T-helper 1 cell treated with Interleukin-12 subunit alpha and Interleukin-12 subunit beta and Interleukin-4 antibody, amounts not matched to agents 30 μg/mL and 1 μg/mL, for 36 hours (primary cell): ENCODE results near the gene TMEM30B.

Source experiments
- H3K27ac Mint-ChIP-seq: one replicate; pipeline ENCODE4 v1.8.0; 2021; ENCODE audit warnings: mild to moderate bottlenecking, mixed read lengths
- H3K27me3 Mint-ChIP-seq: one replicate; pipeline ENCODE4 v1.8.0; 2021; ENCODE audit warnings: low read depth, mixed read lengths
- H3K36me3 Mint-ChIP-seq: one replicate; pipeline ENCODE4 v1.8.0; 2021; ENCODE audit warnings: low read depth, mixed read lengths
- H3K4me1 Mint-ChIP-seq: one replicate; pipeline ENCODE4 v1.8.0; 2021; ENCODE audit warnings: low read depth, mixed read lengths
- H3K4me3 Mint-ChIP-seq: one replicate; pipeline ENCODE4 v1.8.0; 2021; ENCODE audit warnings: mild to moderate bottlenecking, moderate library complexity, mixed read lengths
- H3K9me3 Mint-ChIP-seq: one replicate; pipeline ENCODE4 v1.8.0; 2021; ENCODE audit warnings: mixed read lengths

TMEM30B gene

GRCh38 chr14:61287196-61287595, 6.1 kb upstream of the TMEM30B start:
- Mint-ChIP-seq H3K36me3 (no peaks in the 10 kb centered on the region), H3K4me1 (peaks cover 31% of the 10 kb centered on the region), H3K4me3 (no peak overlapping the region), H3K9me3 (no peaks in the 10 kb centered on the region), H3K27ac (no peak overlapping the region), H3K27me3 (peaks cover 11% of the 10 kb centered on the region)

GRCh38 chr14:61285364-61285763, 4.2 kb upstream of the TMEM30B start:
- Mint-ChIP-seq H3K36me3 (no peaks in the 10 kb centered on the region), H3K27me3 (peaks cover 11% of the 10 kb centered on the region)

GRCh38 chr14:61284001-61284400, 2.9 kb upstream of the TMEM30B start:
- no peaks in the 10 kb centered on the region for H3K36me3 Mint-ChIP-seq
- peaks cover 41% of the 10 kb centered on the region for H3K4me1 Mint-ChIP-seq
- H3K9me3 Mint-ChIP-seq, result no peaks in the 10 kb centered on the region
- H3K27ac Mint-ChIP-seq, result no peak overlapping the region
- H3K4me3 Mint-ChIP-seq, result no peak overlapping the region
- H3K27me3 Mint-ChIP-seq, result peaks cover 25% of the 10 kb centered on the region

More at GRCh38 chr14:61285364-61285763, 4.2 kb upstream of the TMEM30B start:
- no peak overlapping the region for H3K27ac Mint-ChIP-seq
- no peaks in the 10 kb centered on the region for H3K9me3 Mint-ChIP-seq
- peaks cover 34% of the 10 kb centered on the region for H3K4me1 Mint-ChIP-seq
- H3K4me3 Mint-ChIP-seq, result no peak overlapping the region

DNA sequence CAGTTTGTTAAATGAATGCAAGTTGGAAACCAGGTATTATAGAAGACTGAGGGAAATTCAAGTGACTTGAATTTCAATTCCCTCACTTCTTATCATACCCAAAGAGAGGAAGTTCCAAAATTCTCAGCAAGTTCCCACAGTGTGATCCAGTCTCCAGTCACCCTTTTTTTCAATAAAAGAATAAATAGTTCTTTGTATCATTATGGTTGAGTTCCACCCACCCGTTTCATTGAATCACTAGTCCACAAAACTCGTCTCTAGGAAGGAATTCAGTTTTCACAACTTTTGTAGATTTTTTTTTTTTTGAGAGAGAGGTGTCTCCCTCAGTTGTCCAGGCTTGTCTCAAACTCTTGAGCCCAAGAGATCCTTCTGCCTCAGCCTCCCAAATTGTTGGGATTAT, 1.6 kb upstream of the TMEM30B start:
- H3K4me1 Mint-ChIP-seq, result peaks cover 35% of the 10 kb centered on the region
- H3K36me3 Mint-ChIP-seq, result no peaks in the 10 kb centered on the region
- no peaks in the 10 kb centered on the region for H3K9me3 Mint-ChIP-seq
- no peak overlapping the region for H3K27ac Mint-ChIP-seq
- H3K4me3 Mint-ChIP-seq, result no peak overlapping the region
- peaks cover 29% of the 10 kb centered on the region for H3K27me3 Mint-ChIP-seq

DNA sequence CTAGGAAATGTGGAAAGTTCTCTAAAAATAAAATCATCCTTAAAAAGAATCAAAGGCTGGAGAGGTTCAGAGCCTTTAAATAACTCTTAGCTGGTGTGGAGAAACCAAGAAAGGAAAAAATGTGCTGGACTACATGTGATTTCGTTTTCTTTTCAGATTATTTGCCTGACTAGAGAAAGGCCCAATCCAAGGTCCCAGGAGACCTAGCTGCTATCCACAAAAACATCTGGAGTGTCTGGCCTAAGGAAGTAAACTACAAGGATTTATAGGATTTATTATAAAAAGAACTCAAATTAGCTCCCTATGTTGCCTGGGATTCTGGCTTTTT, 774 bp upstream of the TMEM30B start:
- H3K9me3 Mint-ChIP-seq, result no peaks in the 10 kb centered on the region
- H3K27ac Mint-ChIP-seq, result no peak overlapping the region
- no peaks in the 10 kb centered on the region for H3K36me3 Mint-ChIP-seq
- H3K4me3 Mint-ChIP-seq, result peak overlapping the region; percentile 79
- peaks cover 29% of the 10 kb centered on the region for H3K27me3 Mint-ChIP-seq
- H3K4me1 Mint-ChIP-seq, result peaks cover 30% of the 10 kb centered on the region

DNA sequence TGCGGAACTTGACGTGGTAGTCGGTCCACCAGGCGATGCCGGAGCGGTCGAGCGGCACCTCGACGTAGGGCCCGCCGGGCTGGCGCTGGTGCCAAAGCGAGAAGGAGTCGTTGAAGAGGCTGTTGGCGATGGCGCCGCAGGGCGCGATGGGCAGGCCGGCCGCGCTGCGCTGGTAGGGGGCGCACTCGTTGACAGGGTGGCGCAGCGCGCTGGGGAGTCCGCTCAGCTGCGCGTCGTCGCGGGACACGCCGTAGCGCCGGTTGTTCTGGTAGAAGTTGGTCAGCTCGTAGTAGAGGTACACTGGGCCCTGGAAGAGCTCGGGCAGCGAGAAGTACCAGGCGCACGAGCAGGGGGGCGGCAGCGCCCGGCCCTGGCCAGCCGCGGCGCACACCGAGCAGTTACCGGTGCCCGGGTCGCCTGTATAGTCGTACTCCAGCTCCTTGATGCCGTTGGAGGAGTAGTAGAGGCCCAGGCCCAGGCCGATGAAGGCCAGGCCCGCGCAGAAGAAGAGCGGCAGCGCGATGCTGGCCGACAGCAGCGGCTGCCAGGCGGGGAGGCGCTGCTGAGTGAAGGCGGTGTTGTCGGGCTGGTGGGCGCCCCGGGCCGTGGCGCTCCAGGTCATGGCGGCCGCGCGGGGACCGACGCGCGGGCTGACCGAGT, 482 bp downstream of the TMEM30B start:
- no peaks in the 10 kb centered on the region for H3K9me3 Mint-ChIP-seq
- peak overlapping the region; percentile 87 for H3K4me3 Mint-ChIP-seq
- no peaks in the 10 kb centered on the region for H3K36me3 Mint-ChIP-seq
- peaks cover 25% of the 10 kb centered on the region for H3K4me1 Mint-ChIP-seq
- H3K27me3 Mint-ChIP-seq, result peaks cover 33% of the 10 kb centered on the region
- H3K27ac Mint-ChIP-seq, result peak overlapping the region; percentile 81

GRCh38 chr14:61280092-61280525, 1.0 kb downstream of the TMEM30B start:
- H3K4me3 Mint-ChIP-seq, result peak overlapping the region; percentile 87
- H3K27ac Mint-ChIP-seq, result peak overlapping the region; percentile 81
- H3K36me3 Mint-ChIP-seq, result no peaks in the 10 kb centered on the region
- H3K27me3 Mint-ChIP-seq, result peaks cover 34% of the 10 kb centered on the region
- peaks cover 21% of the 10 kb centered on the region for H3K4me1 Mint-ChIP-seq
- no peaks in the 10 kb centered on the region for H3K9me3 Mint-ChIP-seq

DNA sequence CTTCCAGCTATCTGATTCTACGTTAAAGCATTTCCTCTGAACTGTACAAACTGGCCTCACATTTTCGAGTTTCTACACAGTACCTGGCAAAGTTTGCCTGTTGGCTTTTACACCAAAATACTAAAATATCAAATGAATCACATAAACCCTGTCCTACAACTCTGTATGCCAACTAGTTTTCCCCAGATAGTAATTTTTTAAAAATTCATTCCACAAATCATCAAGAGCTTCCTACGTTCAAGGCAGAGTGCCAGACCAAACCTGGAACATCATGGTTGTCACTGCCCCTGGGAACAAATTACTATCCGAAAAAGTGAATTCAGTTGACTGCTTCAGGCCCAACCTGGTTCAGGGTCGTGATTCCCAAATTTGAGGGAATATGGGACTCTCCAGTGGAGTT, 2.1 kb downstream of the TMEM30B start:
- Mint-ChIP-seq H3K4me1 (peaks cover 18% of the 10 kb centered on the region), H3K9me3 (no peaks in the 10 kb centered on the region), H3K27me3 (peaks cover 39% of the 10 kb centered on the region), H3K27ac (no peak overlapping the region), H3K4me3 (no peak overlapping the region), H3K36me3 (no peaks in the 10 kb centered on the region)

- Mint-ChIP-seq H3K4me1 (peaks cover 11% of the 10 kb centered on the region), H3K27me3 (peaks cover 40% of the 10 kb centered on the region), H3K9me3 (no peaks in the 10 kb centered on the region), H3K36me3 (no peaks in the 10 kb centered on the region), H3K27ac (no peak overlapping the region), H3K4me3 (no peak overlapping the region)
Observed at GRCh38 chr14:61277784-61278183, 3.4 kb downstream of the TMEM30B start.

GRCh38 chr14:61277232-61277631, 3.9 kb downstream of the TMEM30B start:
- Mint-ChIP-seq H3K36me3 (no peaks in the 10 kb centered on the region), H3K27ac (no peak overlapping the region), H3K27me3 (peaks cover 42% of the 10 kb centered on the region), H3K9me3 (no peaks in the 10 kb centered on the region), H3K4me3 (no peak overlapping the region), H3K4me1 (peaks cover 11% of the 10 kb centered on the region)

DNA sequence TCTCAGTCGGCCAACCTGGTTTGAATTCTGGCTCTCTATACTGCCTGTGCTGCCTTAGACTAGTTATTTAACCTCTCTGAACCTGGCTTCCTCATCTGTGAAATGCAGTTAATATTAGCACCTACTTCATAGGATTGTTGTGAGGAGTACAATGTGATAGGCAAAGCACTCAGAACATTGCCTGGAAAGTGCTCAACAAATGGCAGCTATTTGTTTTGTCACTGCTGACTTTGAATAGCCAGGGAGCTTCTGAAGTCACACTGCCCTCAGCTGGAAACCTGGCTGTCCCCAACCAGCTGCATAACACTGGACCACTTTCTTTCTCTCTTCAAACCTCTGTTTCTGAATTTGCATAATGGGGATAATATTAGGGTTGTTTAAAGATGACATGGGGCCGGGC, 9.6 kb downstream of the TMEM30B start:
- peaks cover 56% of the 10 kb centered on the region for H3K27me3 Mint-ChIP-seq
- no peaks in the 10 kb centered on the region for H3K36me3 Mint-ChIP-seq
- H3K4me1 Mint-ChIP-seq, result peaks cover 7% of the 10 kb centered on the region
- H3K9me3 Mint-ChIP-seq, result no peaks in the 10 kb centered on the region
- H3K27ac Mint-ChIP-seq, result no peak overlapping the region
- no peak overlapping the region for H3K4me3 Mint-ChIP-seq

- no peaks in the 10 kb centered on the region for H3K36me3 Mint-ChIP-seq
- no peak overlapping the region for H3K4me3 Mint-ChIP-seq
- no peak overlapping the region for H3K27ac Mint-ChIP-seq
- H3K4me1 Mint-ChIP-seq, result peaks cover 7% of the 10 kb centered on the region
- peaks cover 60% of the 10 kb centered on the region for H3K27me3 Mint-ChIP-seq
- no peaks in the 10 kb centered on the region for H3K9me3 Mint-ChIP-seq
Observed at GRCh38 chr14:61270714-61271113, 10.4 kb downstream of the TMEM30B start.

GRCh38 chr14:61269321-61270083, 11.6 kb downstream of the TMEM30B start:
- no peak overlapping the region for H3K27ac Mint-ChIP-seq
- H3K27me3 Mint-ChIP-seq, result peaks cover 66% of the 10 kb centered on the region
- peak overlapping the region; percentile 66 for H3K4me3 Mint-ChIP-seq
- no peaks in the 10 kb centered on the region for H3K9me3 Mint-ChIP-seq
- peaks cover 7% of the 10 kb centered on the region for H3K4me1 Mint-ChIP-seq
- no peaks in the 10 kb centered on the region for H3K36me3 Mint-ChIP-seq

DNA sequence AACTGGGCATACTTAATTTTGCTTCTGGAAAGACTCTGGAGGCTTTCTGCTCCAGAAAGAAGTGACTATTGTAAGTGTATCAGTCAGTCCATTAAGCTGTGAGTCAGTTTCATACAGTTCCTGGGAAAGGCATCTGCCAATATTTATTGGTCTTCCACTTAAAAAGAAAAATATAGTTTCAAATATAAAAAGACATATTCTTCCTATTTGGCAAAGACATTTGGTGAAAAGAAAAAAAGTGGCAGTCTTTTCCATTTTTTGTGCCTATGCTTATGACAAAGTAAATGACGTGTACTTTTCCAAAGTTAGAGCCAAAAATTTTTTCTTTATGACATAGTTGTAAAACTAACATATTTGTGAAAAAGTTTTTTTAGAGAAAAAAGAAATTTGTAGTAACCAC, 12.3 kb downstream of the TMEM30B start:
- Mint-ChIP-seq H3K36me3 (no peaks in the 10 kb centered on the region), H3K27me3 (peaks cover 60% of the 10 kb centered on the region), H3K4me3 (no peak overlapping the region), H3K27ac (no peak overlapping the region), H3K4me1 (peaks cover 7% of the 10 kb centered on the region), H3K9me3 (no peaks in the 10 kb centered on the region)
